Vagina (tissue), 2 donors: ENCODE measurements around the gene IMMP2L.

Experiments used
- POLR2AphosphoS5 ChIP-seq, 2 donors: sonication (generic); formaldehyde crosslinking; IDR thresholded peaks; one replicate each; pipeline ENCODE4 v1.9.0; 2017; ENCODE audit warnings: antibody characterized with exemption in 2 of 2, mild to moderate bottlenecking in 2 of 2, low read depth in 1 of 2; ENCODE audit not compliant: insufficient read depth in 1 of 2
- TF ChIP-seq, protein P1 (sequence below), 3 experiments: fragments of 450-650 bp in 2 of 3; fragments of 200-600 bp in 1 of 3; sonication (generic) in 1 of 3; IDR thresholded peaks; one replicate each; pipeline ENCODE4 v1.5.1; 2017 to 2019; ENCODE audit warnings: antibody characterized with exemption in 3 of 3, mild to moderate bottlenecking in 2 of 3, moderate library complexity in 2 of 3

DNA sequence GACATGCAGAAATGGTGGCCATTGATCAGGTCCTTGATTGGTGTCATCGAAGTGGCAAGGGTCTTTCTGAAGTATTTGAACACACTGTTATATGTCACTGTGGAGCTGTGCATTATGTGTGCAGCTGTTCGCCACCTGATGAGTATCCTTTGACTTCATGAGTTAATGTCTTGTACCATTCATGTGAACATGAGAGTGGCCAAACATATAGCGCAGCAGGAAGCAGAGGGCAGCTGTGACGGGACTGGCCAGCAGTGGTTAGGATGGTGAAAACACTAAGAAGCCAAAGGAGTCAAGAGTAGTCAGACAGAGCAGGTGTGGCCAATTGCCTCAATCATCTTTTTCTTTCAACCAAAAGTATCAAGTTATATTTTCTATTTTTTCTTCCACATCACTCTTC, 167.4 kb downstream of the IMMP2L start:
- TF ChIP-seq, protein P1, sequence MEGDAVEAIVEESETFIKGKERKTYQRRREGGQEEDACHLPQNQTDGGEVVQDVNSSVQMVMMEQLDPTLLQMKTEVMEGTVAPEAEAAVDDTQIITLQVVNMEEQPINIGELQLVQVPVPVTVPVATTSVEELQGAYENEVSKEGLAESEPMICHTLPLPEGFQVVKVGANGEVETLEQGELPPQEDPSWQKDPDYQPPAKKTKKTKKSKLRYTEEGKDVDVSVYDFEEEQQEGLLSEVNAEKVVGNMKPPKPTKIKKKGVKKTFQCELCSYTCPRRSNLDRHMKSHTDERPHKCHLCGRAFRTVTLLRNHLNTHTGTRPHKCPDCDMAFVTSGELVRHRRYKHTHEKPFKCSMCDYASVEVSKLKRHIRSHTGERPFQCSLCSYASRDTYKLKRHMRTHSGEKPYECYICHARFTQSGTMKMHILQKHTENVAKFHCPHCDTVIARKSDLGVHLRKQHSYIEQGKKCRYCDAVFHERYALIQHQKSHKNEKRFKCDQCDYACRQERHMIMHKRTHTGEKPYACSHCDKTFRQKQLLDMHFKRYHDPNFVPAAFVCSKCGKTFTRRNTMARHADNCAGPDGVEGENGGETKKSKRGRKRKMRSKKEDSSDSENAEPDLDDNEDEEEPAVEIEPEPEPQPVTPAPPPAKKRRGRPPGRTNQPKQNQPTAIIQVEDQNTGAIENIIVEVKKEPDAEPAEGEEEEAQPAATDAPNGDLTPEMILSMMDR (IDR thresholded peaks at IDR 0.05) = no peak
- no peak for TF ChIP-seq POLR2AphosphoS5 (IDR thresholded peaks at IDR 0.05; ENCODE audit: insufficient read depth in 1 of 2, low read depth in 1 of 2)
